Natural killer cell (primary cell): Measurements from ENCODE around the gene LECT2. TPM values are rescaled to one million over a fixed set of nuclear protein-coding genes. Genes with fewer than 3 reads are reported as not detected.

Source experiments
- ATAC-seq, 3 donors: fragments of 150-1000 bp in 2 of 3; fragments of 200-7000 bp in 1 of 3; cut with Tn5 transposase; 1 replicate in 1 of 3; 2 replicates in 2 of 3; pipeline ENCODE4 v1.10.0; 2021; ENCODE audit warnings: mild to moderate bottlenecking in 2 of 3, moderate library complexity in 2 of 3
- DNase-seq, 2 donors: peaks; one replicate each; pipeline versions ENCODE4 v3.0.0 to v3.0.0-alpha.2; 2013 to 2021; ENCODE audit warnings: mixed read lengths in 1 of 2
- H3K27ac ChIP-seq: one replicate; pipeline ENCODE4 v1.5.1; 2013; ENCODE audit warnings: mild to moderate bottlenecking, low read length
- H3K27me3 ChIP-seq: one replicate; pipeline ENCODE4 v1.6.1; 2013; ENCODE audit warnings: low read length; ENCODE audit not compliant: control insufficient read depth, insufficient read depth
- H3K36me3 ChIP-seq: one replicate; pipeline ENCODE4 v1.6.1; 2013; ENCODE audit warnings: low read length; ENCODE audit not compliant: control insufficient read depth, insufficient read depth
- H3K4me1 ChIP-seq: one replicate; pipeline ENCODE4 v1.6.1; 2013; ENCODE audit warnings: low read length; ENCODE audit not compliant: control insufficient read depth, insufficient read depth
- H3K4me3 ChIP-seq: one replicate; pipeline ENCODE4 v1.5.1; 2013; ENCODE audit warnings: low read length
- H3K9me3 ChIP-seq: one replicate; pipeline ENCODE4 v1.6.1; 2013; ENCODE audit warnings: low read length; ENCODE audit not compliant: control insufficient read depth, insufficient read depth
- H3K27ac Mint-ChIP-seq, 2 donors: one replicate each; pipeline ENCODE4 v1.8.0; 2022; ENCODE audit warnings: mild to moderate bottlenecking in 2 of 2, mixed read lengths in 2 of 2, moderate library complexity in 1 of 2
- H3K27me3 Mint-ChIP-seq, 2 donors: one replicate each; pipeline ENCODE4 v1.8.0; 2022; ENCODE audit warnings: low read depth in 2 of 2, mixed read lengths in 2 of 2
- H3K36me3 Mint-ChIP-seq: one replicate; pipeline ENCODE4 v1.8.0; 2022; ENCODE audit warnings: mixed read lengths
- H3K4me1 Mint-ChIP-seq, 2 donors: one replicate each; pipeline ENCODE4 v1.8.0; 2022; ENCODE audit warnings: mixed read lengths in 2 of 2
- H3K4me3 Mint-ChIP-seq: one replicate; pipeline ENCODE4 v1.8.0; 2022; ENCODE audit warnings: mild to moderate bottlenecking, moderate library complexity, mixed read lengths
- H3K9me3 Mint-ChIP-seq, 2 donors: one replicate each; pipeline ENCODE4 v1.8.0; 2022; ENCODE audit warnings: mixed read lengths in 2 of 2
- CTCF ChIP-seq: fragments of 200-600 bp; IDR thresholded peaks from one replicate; pipeline ENCODE4 v1.8.0; 2022; ENCODE audit warnings: antibody characterized with exemption
- WGBS: methylation state at CpG from one replicate; pipeline ENCODE4 v1.1.7; 2013; ENCODE audit warnings: missing lambda C conversion rate; ENCODE audit not compliant: insufficient coverage; 5-methylcytosine and 5-hydroxymethylcytosine counted together
- intact Hi-C: fragments of 100-400 bp; cut with micrococcal nuclease; formaldehyde crosslinking; loops from one replicate; pipeline ENCODE4 v1.14.2; 2022
- total RNA-seq, 4 donors: library from RNA; stranded (reverse); fragments of 120-200 nt in 1 of 4; gene quantifications; one replicate each; pipeline versions ENCODE4 v1.2.3 to v1.2.4, GENCODE V29; 2013 to 2022

The LECT2 gene
- total RNA-seq, result not detected
- total RNA-seq (2013), result not detected

- DNase-seq (no peak), ATAC-seq (no peak)
- no peak within 1 kb of the TSS for H3K27ac ChIP-seq
- no peaks in the 10 kb centered on the region for H3K9me3 ChIP-seq
- no peaks in the 10 kb centered on the region for H3K27me3 ChIP-seq
- H3K9me3 Mint-ChIP-seq, result no peaks in the 10 kb centered on the region
- H3K27ac Mint-ChIP-seq, result no peak within 1 kb of the TSS
- WGBS, result 83% methylated on average over 1 of the region's 3 CpGs
- H3K27me3 Mint-ChIP-seq, result peaks cover 19 to 47% of the 10 kb centered on the region in 2 donors
- intact Hi-C loops, result no loop called here
- no peaks in the 10 kb centered on the region for H3K36me3 ChIP-seq
- no peak for TF ChIP-seq CTCF
- no peaks in the 10 kb centered on the region for H3K4me1 ChIP-seq
- no peak within 1 kb of the TSS for H3K4me3 ChIP-seq
- no peaks in the 10 kb centered on the region for H3K4me1 Mint-ChIP-seq
- H3K36me3 Mint-ChIP-seq, result no peaks in the 10 kb centered on the region
- no peak within 1 kb of the TSS for H3K4me3 Mint-ChIP-seq
Observed at GRCh38 chr5:135954899-135955298, at the start of gene LECT2. Gene LECT2 (minus strand): TSS chr5:135954983. CDS start chr5:135954833, 150 bp downstream.

GRCh38 chr5:136004436-136004835 lies 49.7 kb upstream of the LECT2 start:
- Histone ChIP-seq H3K9me3 (no peaks in the 10 kb centered on the region), H3K27ac (no peak overlapping the region), H3K36me3 (no peaks in the 10 kb centered on the region), H3K4me3 (no peak overlapping the region), H3K27me3 (no peaks in the 10 kb centered on the region), H3K4me1 (no peaks in the 10 kb centered on the region)
- no peak for ATAC-seq
- Mint-ChIP-seq H3K36me3 (no peaks in the 10 kb centered on the region), H3K4me1 (no peaks in the 10 kb centered on the region), H3K27me3 (peaks cover 6 to 11% of the 10 kb centered on the region in 2 donors), H3K4me3 (no peak overlapping the region), H3K27ac (no peak overlapping the region), H3K9me3 (no peaks in the 10 kb centered on the region)
- TF ChIP-seq CTCF, result no peak
- 95% methylated on average over 3 of the region's 3 CpGs for WGBS
- no peak for DNase-seq
- intact Hi-C loops, result no loop called here

GRCh38 chr5:136001466-136001981 lies 46.7 kb upstream of the LECT2 start:
- H3K27me3 Mint-ChIP-seq, result peaks cover 4 to 21% of the 10 kb centered on the region in 2 donors
- Histone ChIP-seq H3K27me3 (no peaks in the 10 kb centered on the region), H3K4me3 (no peak overlapping the region), H3K27ac (no peak overlapping the region), H3K9me3 (no peaks in the 10 kb centered on the region), H3K4me1 (no peaks in the 10 kb centered on the region), H3K36me3 (no peaks in the 10 kb centered on the region)
- no peaks in the 10 kb centered on the region for H3K9me3 Mint-ChIP-seq
- DNase-seq, result no peak
- H3K4me1 Mint-ChIP-seq, result no peaks in the 10 kb centered on the region
- TF ChIP-seq CTCF, result no peak
- WGBS, result 82% methylated on average over 4 of the region's 5 CpGs
- H3K36me3 Mint-ChIP-seq, result no peaks in the 10 kb centered on the region
- intact Hi-C loops, result no loop called here
- no peak for ATAC-seq
- H3K4me3 Mint-ChIP-seq, result no peak overlapping the region
- no peak overlapping the region for H3K27ac Mint-ChIP-seq

- H3K9me3 Mint-ChIP-seq, result no peaks in the 10 kb centered on the region
- Histone ChIP-seq H3K4me1 (no peaks in the 10 kb centered on the region), H3K4me3 (no peak overlapping the region), H3K27ac (no peak overlapping the region), H3K27me3 (no peaks in the 10 kb centered on the region), H3K36me3 (no peaks in the 10 kb centered on the region), H3K9me3 (no peaks in the 10 kb centered on the region)
- H3K27me3 Mint-ChIP-seq, result peaks cover 7 to 26% of the 10 kb centered on the region in 2 donors
- intact Hi-C loops, result no loop called here
- 69% methylated on average over 2 of the region's 3 CpGs for WGBS
- ATAC-seq (no peak), DNase-seq (no peak)
- H3K27ac Mint-ChIP-seq, result no peak overlapping the region
- no peaks in the 10 kb centered on the region for H3K36me3 Mint-ChIP-seq
- H3K4me1 Mint-ChIP-seq, result no peaks in the 10 kb centered on the region
- no peak for TF ChIP-seq CTCF
- H3K4me3 Mint-ChIP-seq, result no peak overlapping the region
Observed at GRCh38 chr5:136000932-136001331, 46.1 kb upstream of the LECT2 start.
